GM12864 (cell line): ENCODE measurements around the gene SLBP.
"Not testable (repeated sequence)": the region's sequence is repeated elsewhere in the genome, so short reads cannot be mapped to it uniquely, and the experiment has no call there.

Source experiments
- DNase-seq: peaks from one replicate; pipeline ENCODE4 v3.0.0-alpha.2; 2011; ENCODE audit warnings: low read depth
- H3K4me3 ChIP-seq: 2 replicates; pipeline ENCODE4 v1.5.1; 2011; ENCODE audit warnings: mild to moderate bottlenecking, low read depth, low read length, control low read depth
- TF ChIP-seq, protein P1 (sequence below): IDR thresholded peaks from 2 replicates; pipeline ENCODE4 v1.5.1; 2011; ENCODE audit warnings: low read depth, mild to moderate bottlenecking, moderate library complexity, low read length, control low read depth, inconsistent platforms; ENCODE audit errors: missing control alignments

Gene SLBP

DNA sequence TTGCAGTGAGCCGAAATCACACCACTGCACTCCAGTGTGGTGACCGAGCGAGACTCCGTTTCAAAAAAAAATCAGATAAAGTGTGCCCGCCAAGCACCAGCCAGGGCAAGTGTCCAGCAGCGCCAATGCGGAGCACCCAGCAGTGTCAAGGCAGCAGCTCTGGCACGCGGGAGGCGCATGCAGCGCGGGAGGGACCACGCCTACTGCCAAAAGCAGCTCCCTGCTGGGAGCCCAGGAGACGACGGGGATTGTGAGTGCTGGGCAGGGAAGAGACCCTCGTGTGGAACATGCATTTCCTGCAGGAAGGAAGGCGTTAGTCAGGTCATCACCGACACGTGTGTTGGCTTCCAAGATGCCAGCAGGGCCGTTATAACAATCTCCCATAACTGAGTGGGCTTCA, 38.4 kb downstream of the SLBP start:
- TF ChIP-seq, protein P1, sequence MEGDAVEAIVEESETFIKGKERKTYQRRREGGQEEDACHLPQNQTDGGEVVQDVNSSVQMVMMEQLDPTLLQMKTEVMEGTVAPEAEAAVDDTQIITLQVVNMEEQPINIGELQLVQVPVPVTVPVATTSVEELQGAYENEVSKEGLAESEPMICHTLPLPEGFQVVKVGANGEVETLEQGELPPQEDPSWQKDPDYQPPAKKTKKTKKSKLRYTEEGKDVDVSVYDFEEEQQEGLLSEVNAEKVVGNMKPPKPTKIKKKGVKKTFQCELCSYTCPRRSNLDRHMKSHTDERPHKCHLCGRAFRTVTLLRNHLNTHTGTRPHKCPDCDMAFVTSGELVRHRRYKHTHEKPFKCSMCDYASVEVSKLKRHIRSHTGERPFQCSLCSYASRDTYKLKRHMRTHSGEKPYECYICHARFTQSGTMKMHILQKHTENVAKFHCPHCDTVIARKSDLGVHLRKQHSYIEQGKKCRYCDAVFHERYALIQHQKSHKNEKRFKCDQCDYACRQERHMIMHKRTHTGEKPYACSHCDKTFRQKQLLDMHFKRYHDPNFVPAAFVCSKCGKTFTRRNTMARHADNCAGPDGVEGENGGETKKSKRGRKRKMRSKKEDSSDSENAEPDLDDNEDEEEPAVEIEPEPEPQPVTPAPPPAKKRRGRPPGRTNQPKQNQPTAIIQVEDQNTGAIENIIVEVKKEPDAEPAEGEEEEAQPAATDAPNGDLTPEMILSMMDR = no peak
- no peak overlapping the region for H3K4me3 ChIP-seq
- DNase-seq = no peak

DNA sequence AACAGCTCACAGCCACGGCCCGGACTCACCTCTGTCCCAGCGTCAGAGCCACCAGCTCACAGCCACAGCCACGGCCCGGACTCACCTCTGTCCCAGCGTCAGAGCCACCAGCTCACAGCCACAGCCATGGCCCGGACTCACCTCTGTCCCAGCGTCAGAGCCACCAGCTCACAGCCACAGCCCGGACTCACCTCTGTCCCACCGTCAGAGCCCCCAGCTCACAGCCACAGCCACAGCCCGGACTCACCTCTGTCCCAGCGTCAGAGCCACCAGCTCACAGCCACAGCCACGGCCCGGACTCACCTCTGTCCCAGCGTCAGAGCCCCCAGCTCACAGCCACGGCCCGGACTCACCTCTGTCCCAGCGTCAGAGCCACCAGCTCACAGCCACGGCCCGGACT, 41.1 kb downstream of the SLBP start:
- H3K4me3 ChIP-seq, DNase-seq: not testable (repeated sequence)

DNA sequence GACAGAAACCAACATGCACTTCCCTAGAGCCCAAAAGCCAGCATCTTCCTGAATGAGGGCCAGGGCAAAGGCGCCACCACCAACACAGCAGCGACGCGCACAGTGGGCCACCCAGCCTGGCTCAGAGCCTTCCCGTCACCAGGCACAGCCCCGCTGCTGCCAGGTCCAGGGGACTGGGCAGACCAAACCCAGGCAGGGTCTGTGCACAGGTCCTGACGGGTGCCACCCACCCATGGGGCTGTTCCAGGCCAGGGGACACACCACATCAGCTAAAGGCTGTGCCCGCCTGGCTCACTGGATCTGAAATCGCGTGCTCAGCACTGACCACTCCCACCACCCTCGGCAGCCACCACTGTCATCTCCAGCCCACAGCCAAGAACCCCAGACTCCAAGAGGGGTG, 41.8 kb downstream of the SLBP start:
- no peak overlapping the region for H3K4me3 ChIP-seq
- DNase-seq = no peak
- TF ChIP-seq, protein P1 = no peak

DNA sequence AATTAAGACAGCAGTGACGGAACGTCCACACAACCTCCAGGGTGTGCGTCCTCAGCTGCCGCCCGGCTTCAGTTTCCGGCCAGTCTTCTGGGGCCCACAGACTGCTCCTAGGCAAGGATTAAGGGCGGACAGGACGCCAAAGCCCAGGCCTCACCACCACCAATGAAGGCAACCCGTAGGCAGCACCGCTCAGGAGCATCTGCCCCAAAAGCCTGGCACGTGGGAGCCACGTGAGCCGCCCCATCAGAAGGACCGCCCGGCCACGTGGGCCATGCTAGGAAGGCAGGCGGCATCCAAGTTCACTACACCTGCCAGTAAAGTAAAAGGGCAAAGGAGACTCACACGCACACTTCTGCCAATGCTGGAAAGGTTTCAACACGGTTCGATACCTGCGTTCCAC, 42.3 kb downstream of the SLBP start:
- no peak overlapping the region for H3K4me3 ChIP-seq
- no peak for DNase-seq
- TF ChIP-seq, protein P1 = no peak

DNA sequence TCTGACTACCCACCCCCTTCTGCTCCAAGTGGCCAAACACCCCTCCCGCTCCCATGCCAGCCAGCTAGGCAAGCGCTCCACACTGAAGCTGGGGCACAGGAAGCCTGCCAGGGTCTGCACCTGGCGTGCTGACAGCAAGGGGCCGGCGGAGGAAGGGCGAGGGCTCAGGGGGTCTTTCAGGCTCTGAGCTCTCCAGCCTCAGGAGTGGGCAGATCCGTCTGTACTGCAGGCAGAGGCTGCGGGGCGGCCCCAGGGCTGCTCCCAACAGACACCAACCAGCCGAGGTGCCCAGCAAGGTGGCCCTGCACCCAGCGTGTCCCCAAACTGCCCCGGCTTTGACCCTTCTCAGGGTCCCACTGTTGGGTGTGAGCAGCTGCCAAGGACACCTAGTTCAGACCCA, 42.8 kb downstream of the SLBP start:
- H3K4me3 ChIP-seq = no peak overlapping the region
- TF ChIP-seq, protein P1 = no peak
- DNase-seq = no peak

DNA sequence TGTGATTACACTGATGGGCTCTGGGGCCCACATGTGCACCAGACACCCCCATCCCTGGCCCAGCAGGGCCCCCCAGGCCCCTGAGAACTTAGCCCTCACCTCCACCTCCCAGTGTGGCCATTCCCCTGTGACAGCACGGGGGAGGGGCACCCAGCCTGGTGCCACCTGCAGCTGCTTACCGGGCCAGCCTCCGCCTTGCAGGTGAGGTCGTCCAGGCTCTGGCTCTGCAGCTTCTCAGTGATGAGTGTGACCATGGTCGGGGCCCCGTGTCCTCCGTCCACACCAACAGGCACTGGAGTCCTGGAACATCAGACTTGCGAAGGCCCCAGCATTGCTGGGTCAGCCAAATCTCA, 43.7 kb downstream of the SLBP start:
- TF ChIP-seq, protein P1 = no peak
- DNase-seq = no peak

DNA sequence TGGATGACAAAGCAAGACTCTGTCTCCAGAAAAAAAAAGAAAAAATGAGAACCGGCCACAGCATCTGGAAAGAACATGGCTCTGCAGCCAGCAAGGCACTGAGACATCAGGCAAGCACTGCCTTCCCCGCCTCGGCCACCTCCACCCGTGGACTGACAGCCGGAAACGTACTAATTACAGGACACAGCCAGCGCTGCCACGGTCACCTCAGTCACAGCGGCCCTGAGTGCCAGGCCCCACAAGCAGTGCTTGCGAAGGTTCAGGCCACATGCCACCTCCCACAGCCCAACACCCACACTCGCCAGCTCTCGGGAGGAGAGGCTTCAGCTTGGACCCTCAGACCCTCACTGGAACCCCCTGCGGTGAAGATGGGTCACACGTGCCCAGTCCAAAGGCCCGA, 44.8 kb downstream of the SLBP start:
- TF ChIP-seq, protein P1 = no peak
- no peak for DNase-seq
- H3K4me3 ChIP-seq = no peak overlapping the region

More for the DNA sequence above, 43.7 kb downstream of the SLBP start:
- no peak overlapping the region for H3K4me3 ChIP-seq

DNA sequence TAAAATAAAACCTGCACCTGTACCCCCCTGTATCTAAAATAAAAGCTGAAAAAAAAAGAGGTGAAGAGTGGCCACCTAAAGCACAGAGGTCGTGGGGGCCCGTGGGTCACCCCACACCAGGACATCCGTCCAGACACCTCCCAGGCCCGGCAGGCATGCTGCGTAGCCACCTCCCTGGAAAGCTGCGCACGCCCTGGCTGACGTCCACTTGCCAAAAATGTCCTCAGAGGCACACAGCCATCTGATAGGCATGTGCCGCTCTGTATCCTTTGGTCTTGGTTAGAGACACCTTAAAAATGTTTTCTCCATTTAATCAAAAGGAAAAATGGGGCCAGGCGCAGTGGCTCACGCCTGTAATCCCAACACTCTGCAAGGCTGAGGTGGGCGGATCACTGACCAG, 45.7 kb downstream of the SLBP start:
- DNase-seq = no peak
- TF ChIP-seq, protein P1 = no peak
- no peak overlapping the region for H3K4me3 ChIP-seq
